Epithelial cell of esophagus (primary cell): Measurements from ENCODE around the gene ULBP2.
"Not testable (repeated sequence)": the region's sequence is repeated elsewhere in the genome, so short reads cannot be mapped to it uniquely, and the experiment has no call there.

Experiments used
- DNase-seq: peaks from one replicate; pipeline ENCODE4 v3.0.0; 2010; ENCODE audit warnings: low read depth
- H3K4me3 ChIP-seq: 2 replicates; pipeline ENCODE4 v1.5.1; 2011; ENCODE audit warnings: mild to moderate bottlenecking, low read length, control low read depth
- TF ChIP-seq, protein P1 (sequence below): IDR thresholded peaks from 2 replicates; pipeline ENCODE4 v1.5.1; 2011; ENCODE audit warnings: low read depth, mild to moderate bottlenecking, low read length, control low read depth, inconsistent platforms; ENCODE audit not compliant: insufficient read depth; ENCODE audit errors: missing control alignments

ULBP2 gene

DNA sequence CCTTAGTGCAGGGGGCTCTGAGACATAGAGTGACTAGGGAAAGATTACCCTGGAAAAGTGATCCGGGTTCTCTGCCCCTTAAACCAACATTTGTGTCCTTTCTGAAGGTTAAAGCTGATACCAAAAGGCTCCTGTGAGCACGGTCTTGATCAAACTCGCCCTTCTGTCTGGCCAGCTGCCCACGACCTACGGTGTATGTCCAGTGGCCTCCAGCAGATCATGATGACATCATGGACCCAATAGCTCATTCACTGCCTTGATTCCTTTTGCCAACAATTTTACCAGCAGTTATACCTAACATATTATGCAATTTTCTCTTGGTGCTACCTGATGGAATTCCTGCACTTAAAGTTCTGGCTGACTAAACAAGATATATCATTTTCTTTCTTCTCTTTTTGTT, 6.8 kb downstream of the ULBP2 start:
- DNase-seq: no peak
- H3K4me3 ChIP-seq: no peak overlapping the region
- TF ChIP-seq, protein P1, sequence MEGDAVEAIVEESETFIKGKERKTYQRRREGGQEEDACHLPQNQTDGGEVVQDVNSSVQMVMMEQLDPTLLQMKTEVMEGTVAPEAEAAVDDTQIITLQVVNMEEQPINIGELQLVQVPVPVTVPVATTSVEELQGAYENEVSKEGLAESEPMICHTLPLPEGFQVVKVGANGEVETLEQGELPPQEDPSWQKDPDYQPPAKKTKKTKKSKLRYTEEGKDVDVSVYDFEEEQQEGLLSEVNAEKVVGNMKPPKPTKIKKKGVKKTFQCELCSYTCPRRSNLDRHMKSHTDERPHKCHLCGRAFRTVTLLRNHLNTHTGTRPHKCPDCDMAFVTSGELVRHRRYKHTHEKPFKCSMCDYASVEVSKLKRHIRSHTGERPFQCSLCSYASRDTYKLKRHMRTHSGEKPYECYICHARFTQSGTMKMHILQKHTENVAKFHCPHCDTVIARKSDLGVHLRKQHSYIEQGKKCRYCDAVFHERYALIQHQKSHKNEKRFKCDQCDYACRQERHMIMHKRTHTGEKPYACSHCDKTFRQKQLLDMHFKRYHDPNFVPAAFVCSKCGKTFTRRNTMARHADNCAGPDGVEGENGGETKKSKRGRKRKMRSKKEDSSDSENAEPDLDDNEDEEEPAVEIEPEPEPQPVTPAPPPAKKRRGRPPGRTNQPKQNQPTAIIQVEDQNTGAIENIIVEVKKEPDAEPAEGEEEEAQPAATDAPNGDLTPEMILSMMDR: no peak

DNA sequence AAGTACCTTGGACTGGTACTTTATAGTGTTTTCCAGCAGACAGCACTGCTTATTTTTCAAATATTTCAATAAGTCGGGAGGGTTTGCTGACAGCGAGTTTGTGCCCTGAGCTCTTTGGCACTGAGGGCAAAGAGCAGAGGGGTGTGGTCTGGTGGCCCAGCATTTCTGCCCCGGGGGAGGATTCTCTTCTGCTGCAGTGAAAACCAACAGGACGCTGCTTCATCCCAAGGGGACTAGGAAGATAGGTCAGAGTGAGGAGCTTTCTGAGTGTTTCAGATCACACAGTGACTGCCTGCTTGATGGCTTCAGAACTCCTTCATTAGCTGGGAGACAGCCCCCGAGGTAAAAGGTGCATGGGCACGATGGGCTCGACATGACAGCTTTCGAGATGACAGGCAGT, 8.6 kb downstream of the ULBP2 start:
- DNase-seq: no peak
- TF ChIP-seq, protein P1: no peak
- H3K4me3 ChIP-seq: no peak overlapping the region

GRCh38 chr6:149951096-149951495, 9.3 kb downstream of the ULBP2 start:
- TF ChIP-seq, protein P1: no peak
- no peak overlapping the region for H3K4me3 ChIP-seq
- no peak for DNase-seq

DNA sequence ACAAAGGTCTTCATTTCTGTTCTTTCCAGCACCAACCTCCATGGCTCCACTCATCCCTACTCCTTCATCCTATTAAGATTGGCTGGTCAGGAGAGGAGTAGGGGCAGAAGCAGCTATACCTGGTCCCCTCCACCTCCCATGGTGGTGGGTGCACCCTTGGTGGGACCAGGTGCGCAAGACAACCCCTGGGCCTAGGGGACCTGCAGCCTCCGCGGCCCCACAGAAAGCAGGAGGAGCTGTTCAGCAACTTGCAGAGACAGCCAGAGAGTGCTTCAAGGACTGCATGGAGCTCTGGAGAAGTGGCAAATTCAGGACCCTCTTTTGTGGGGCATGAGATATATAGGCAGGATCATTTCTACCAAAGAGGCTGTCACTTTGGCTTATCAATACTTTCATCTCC, 9.8 kb downstream of the ULBP2 start:
- TF ChIP-seq, protein P1: no peak
- H3K4me3 ChIP-seq: no peak overlapping the region
- no peak for DNase-seq

DNA sequence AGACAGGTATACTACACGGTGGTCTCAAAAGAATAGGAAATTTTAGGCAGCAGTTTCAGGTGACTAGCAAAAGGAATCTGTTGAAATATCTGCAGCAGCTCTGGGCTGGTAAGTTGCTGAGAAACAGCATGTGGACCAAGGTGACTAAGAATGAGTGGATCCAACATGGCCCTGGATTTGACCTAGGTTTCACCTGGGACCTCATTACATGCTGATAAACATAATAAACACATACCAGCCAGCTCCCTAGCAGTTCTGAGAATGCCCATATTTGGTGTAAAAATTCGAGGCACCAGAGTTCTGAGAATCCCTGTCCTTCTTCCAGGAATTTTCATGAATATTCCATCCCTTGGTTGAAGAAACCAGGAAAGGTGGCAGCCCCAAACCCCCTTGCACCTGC, 11.6 kb downstream of the ULBP2 start:
- H3K4me3 ChIP-seq: not testable (repeated sequence)
- peak; percentile 46 for DNase-seq

- H3K4me3 ChIP-seq, DNase-seq: not testable (repeated sequence)
These were observed 12.1 kb downstream of the ULBP2 start for GRCh38 chr6:149953934-149954327.

- DNase-seq, H3K4me3 ChIP-seq: not testable (repeated sequence)
These were observed 12.6 kb downstream of the ULBP2 start for GRCh38 chr6:149954328-149954983.

GRCh38 chr6:149954984-149955653, 13.3 kb downstream of the ULBP2 start:
- not testable (repeated sequence) for H3K4me3 ChIP-seq, DNase-seq

- H3K4me3 ChIP-seq, DNase-seq: not testable (repeated sequence)
These were observed 14.0 kb downstream of the ULBP2 start for GRCh38 chr6:149955654-149956317.

DNA sequence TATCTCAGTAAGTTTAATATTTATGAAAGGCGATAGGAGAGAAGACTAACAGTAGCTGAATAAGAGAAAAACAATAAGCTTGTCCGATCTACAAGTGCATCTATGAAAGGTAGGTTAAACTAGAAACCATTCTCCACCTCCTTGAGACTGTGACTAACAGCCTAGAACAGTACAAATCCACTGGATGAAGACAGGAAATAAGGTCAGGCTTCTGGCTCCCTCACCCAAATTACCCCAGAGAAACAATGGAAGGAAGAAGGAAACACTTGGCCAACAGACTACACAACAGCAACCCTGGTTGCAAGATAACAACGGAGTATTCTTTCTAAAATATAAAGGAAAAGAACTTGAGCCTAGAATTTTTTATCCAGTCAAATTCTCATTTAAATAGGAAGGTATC, 16.3 kb downstream of the ULBP2 start:
- not testable (repeated sequence) for DNase-seq, H3K4me3 ChIP-seq

GRCh38 chr6:149959806-149960205, 18.0 kb downstream of the ULBP2 start:
- DNase-seq: not testable (repeated sequence)

More at GRCh38 chr6:149959806-149960205, 18.0 kb downstream of the ULBP2 start:
- not testable (repeated sequence) for H3K4me3 ChIP-seq
